T-helper 2 cell treated with Interferon-gamma antibody and Interleukin-4, amounts not matched to agents 5 μg/mL and 100 μg/mL, for 36 hours (primary cell): ENCODE data around the gene AGTPBP1.
"Not testable (repeated sequence)": the region's sequence is repeated elsewhere in the genome, so short reads cannot be mapped to it uniquely, and the experiment has no call there.

Source experiments
- DNase-seq: peaks from one replicate; pipeline ENCODE4 v3.0.0; 2021; ENCODE audit warnings: low spot score
- H3K27ac Mint-ChIP-seq: one replicate; pipeline ENCODE4 v1.8.0; 2021; ENCODE audit warnings: mild to moderate bottlenecking, mixed read lengths
- H3K27me3 Mint-ChIP-seq: one replicate; pipeline ENCODE4 v1.8.0; 2021; ENCODE audit warnings: low read depth, mixed read lengths
- H3K36me3 Mint-ChIP-seq: one replicate; pipeline ENCODE4 v1.8.0; 2021; ENCODE audit warnings: low read depth, mixed read lengths
- H3K4me1 Mint-ChIP-seq: one replicate; pipeline ENCODE4 v1.8.0; 2021; ENCODE audit warnings: low read depth, mixed read lengths
- H3K4me3 Mint-ChIP-seq: one replicate; pipeline ENCODE4 v1.8.0; 2022; ENCODE audit warnings: mild to moderate bottlenecking, moderate library complexity, mixed read lengths
- H3K9me3 Mint-ChIP-seq: one replicate; pipeline ENCODE4 v1.8.0; 2021; ENCODE audit warnings: mixed read lengths

The AGTPBP1 gene

GRCh38 chr9:85573546-85573945 lies 168.2 kb downstream of the AGTPBP1 start:
- H3K36me3 Mint-ChIP-seq, result peaks cover 11% of the 10 kb centered on the region
- not testable (repeated sequence) for H3K27ac Mint-ChIP-seq, H3K9me3 Mint-ChIP-seq, DNase-seq, H3K4me3 Mint-ChIP-seq, H3K27me3 Mint-ChIP-seq, H3K4me1 Mint-ChIP-seq

- H3K4me3 Mint-ChIP-seq, H3K9me3 Mint-ChIP-seq, H3K4me1 Mint-ChIP-seq, DNase-seq, H3K27me3 Mint-ChIP-seq, H3K27ac Mint-ChIP-seq: not testable (repeated sequence)
- peaks cover 11% of the 10 kb centered on the region for H3K36me3 Mint-ChIP-seq
These were observed 168.8 kb downstream of the AGTPBP1 start for GRCh38 chr9:85572917-85573316.

- Mint-ChIP-seq H3K4me3 (no peak overlapping the region), H3K36me3 (peaks cover 13% of the 10 kb centered on the region)
- DNase-seq, result no peak
These were observed 171.8 kb downstream of the AGTPBP1 start for GRCh38 chr9:85569988-85570387.

GRCh38 chr9:85559526-85559925 lies 182.2 kb downstream of the AGTPBP1 start:
- H3K4me3 Mint-ChIP-seq, result no peak overlapping the region
- peaks cover 3% of the 10 kb centered on the region for H3K36me3 Mint-ChIP-seq
- no peak for DNase-seq
- no peaks in the 10 kb centered on the region for H3K9me3 Mint-ChIP-seq
- H3K27me3 Mint-ChIP-seq, result no peaks in the 10 kb centered on the region
- H3K4me1 Mint-ChIP-seq, result peaks cover 2% of the 10 kb centered on the region
- no peak overlapping the region for H3K27ac Mint-ChIP-seq

More at GRCh38 chr9:85569988-85570387, 171.8 kb downstream of the AGTPBP1 start:
- Mint-ChIP-seq H3K27me3 (no peaks in the 10 kb centered on the region), H3K4me1 (no peaks in the 10 kb centered on the region), H3K27ac (no peak overlapping the region), H3K9me3 (no peaks in the 10 kb centered on the region)

GRCh38 chr9:85554349-85554748 lies 187.4 kb downstream of the AGTPBP1 start:
- Mint-ChIP-seq H3K27me3 (no peaks in the 10 kb centered on the region), H3K4me1 (peaks cover 14% of the 10 kb centered on the region), H3K4me3 (no peak overlapping the region), H3K27ac (no peak overlapping the region), H3K36me3 (peaks cover 1% of the 10 kb centered on the region), H3K9me3 (no peaks in the 10 kb centered on the region)
- DNase-seq, result no peak

- peaks cover 14% of the 10 kb centered on the region for H3K4me1 Mint-ChIP-seq
- H3K9me3 Mint-ChIP-seq, result no peaks in the 10 kb centered on the region
- no peak for DNase-seq
- no peak overlapping the region for H3K4me3 Mint-ChIP-seq
- no peaks in the 10 kb centered on the region for H3K27me3 Mint-ChIP-seq
- H3K36me3 Mint-ChIP-seq, result peaks cover 1% of the 10 kb centered on the region
- H3K27ac Mint-ChIP-seq, result no peak overlapping the region
These were observed 188.3 kb downstream of the AGTPBP1 start for GRCh38 chr9:85553475-85553874.

GRCh38 chr9:85547599-85547998 lies 194.2 kb downstream of the AGTPBP1 start:
- DNase-seq, result no peak
- Mint-ChIP-seq H3K9me3 (no peaks in the 10 kb centered on the region), H3K27ac (no peak overlapping the region), H3K27me3 (no peaks in the 10 kb centered on the region), H3K36me3 (no peaks in the 10 kb centered on the region), H3K4me3 (no peak overlapping the region), H3K4me1 (peaks cover 4% of the 10 kb centered on the region)

GRCh38 chr9:85543196-85543595 lies 198.6 kb downstream of the AGTPBP1 start:
- Mint-ChIP-seq H3K4me1 (no peaks in the 10 kb centered on the region), H3K27ac (no peak overlapping the region), H3K9me3 (no peaks in the 10 kb centered on the region), H3K27me3 (no peaks in the 10 kb centered on the region), H3K4me3 (no peak overlapping the region), H3K36me3 (no peaks in the 10 kb centered on the region)
- DNase-seq, result no peak

- Mint-ChIP-seq H3K9me3 (no peaks in the 10 kb centered on the region), H3K27me3 (no peaks in the 10 kb centered on the region), H3K36me3 (no peaks in the 10 kb centered on the region), H3K27ac (no peak overlapping the region), H3K4me3 (no peak overlapping the region), H3K4me1 (no peaks in the 10 kb centered on the region)
- DNase-seq, result no peak
These were observed 199.9 kb downstream of the AGTPBP1 start for GRCh38 chr9:85541876-85542275.

- H3K27me3 Mint-ChIP-seq, result no peaks in the 10 kb centered on the region
- no peak overlapping the region for H3K27ac Mint-ChIP-seq
- no peaks in the 10 kb centered on the region for H3K4me1 Mint-ChIP-seq
- no peak overlapping the region for H3K4me3 Mint-ChIP-seq
- no peaks in the 10 kb centered on the region for H3K9me3 Mint-ChIP-seq
- no peak for DNase-seq
- no peaks in the 10 kb centered on the region for H3K36me3 Mint-ChIP-seq
These were observed 205.2 kb downstream of the AGTPBP1 start for GRCh38 chr9:85536514-85536913.

- no peak overlapping the region for H3K4me3 Mint-ChIP-seq
- no peaks in the 10 kb centered on the region for H3K36me3 Mint-ChIP-seq
- H3K27ac Mint-ChIP-seq, result no peak overlapping the region
- H3K27me3 Mint-ChIP-seq, result no peaks in the 10 kb centered on the region
- no peak for DNase-seq
- H3K9me3 Mint-ChIP-seq, result no peaks in the 10 kb centered on the region
- H3K4me1 Mint-ChIP-seq, result no peaks in the 10 kb centered on the region
These were observed 205.7 kb downstream of the AGTPBP1 start for GRCh38 chr9:85536076-85536475.

GRCh38 chr9:85534340-85534739 lies 207.4 kb downstream of the AGTPBP1 start:
- Mint-ChIP-seq H3K36me3 (no peaks in the 10 kb centered on the region), H3K27me3 (no peaks in the 10 kb centered on the region), H3K27ac (no peak overlapping the region), H3K4me1 (no peaks in the 10 kb centered on the region), H3K9me3 (no peaks in the 10 kb centered on the region), H3K4me3 (no peak overlapping the region)
- DNase-seq, result no peak

GRCh38 chr9:85533538-85533937 lies 208.2 kb downstream of the AGTPBP1 start:
- Mint-ChIP-seq H3K4me3 (no peak overlapping the region), H3K27me3 (no peaks in the 10 kb centered on the region), H3K27ac (no peak overlapping the region), H3K4me1 (no peaks in the 10 kb centered on the region), H3K9me3 (no peaks in the 10 kb centered on the region), H3K36me3 (no peaks in the 10 kb centered on the region)
- no peak for DNase-seq

GRCh38 chr9:85530721-85531120 lies 211.0 kb downstream of the AGTPBP1 start:
- peaks cover 2% of the 10 kb centered on the region for H3K4me1 Mint-ChIP-seq
- H3K9me3 Mint-ChIP-seq, result no peaks in the 10 kb centered on the region
- no peak for DNase-seq
- H3K27ac Mint-ChIP-seq, result no peak overlapping the region
- H3K27me3 Mint-ChIP-seq, result peaks cover 3% of the 10 kb centered on the region
- H3K4me3 Mint-ChIP-seq, result no peak overlapping the region
- no peaks in the 10 kb centered on the region for H3K36me3 Mint-ChIP-seq

- DNase-seq, result no peak
- Mint-ChIP-seq H3K9me3 (no peaks in the 10 kb centered on the region), H3K27ac (no peak overlapping the region), H3K36me3 (no peaks in the 10 kb centered on the region), H3K4me1 (peaks cover 2% of the 10 kb centered on the region), H3K27me3 (peaks cover 16% of the 10 kb centered on the region), H3K4me3 (no peak overlapping the region)
These were observed 213.1 kb downstream of the AGTPBP1 start for GRCh38 chr9:85528607-85529006.
